ENCODE data around the gene C19orf81.

Gene C19orf81

GRCh38 chr19:50679177-50680125 lies 30.2 kb downstream of the C19orf81 start:
- no peak for DNase-seq (ENCODE audit: low read depth, low spot score)

GRCh38 chr19:50686310-50687032 lies 37.2 kb downstream of the C19orf81 start:
- no peak for DNase-seq (ENCODE audit: low read depth, low spot score)

DNA sequence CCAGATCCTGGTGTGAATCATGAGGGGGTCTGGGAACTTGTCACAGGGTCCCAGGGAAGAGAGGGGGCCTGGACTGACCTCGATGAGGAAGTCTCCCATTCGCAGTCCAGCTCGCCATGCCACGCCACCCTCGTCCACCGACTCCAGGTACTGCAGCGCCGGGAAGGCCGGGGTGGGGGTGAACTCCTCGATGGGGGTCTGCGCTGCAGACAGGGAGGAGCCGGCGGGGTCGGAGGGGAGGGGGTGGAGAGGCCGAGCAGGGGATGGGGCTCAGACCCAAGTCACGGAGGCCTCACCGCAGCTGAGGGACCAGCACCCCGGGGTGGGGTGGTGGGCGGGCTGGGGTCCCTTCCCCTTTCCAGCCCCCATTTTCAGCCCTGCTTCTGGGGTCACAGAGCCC lies 39.5 kb downstream of the C19orf81 start:
- no peak for DNase-seq (ENCODE audit: low read depth, low spot score)

DNA sequence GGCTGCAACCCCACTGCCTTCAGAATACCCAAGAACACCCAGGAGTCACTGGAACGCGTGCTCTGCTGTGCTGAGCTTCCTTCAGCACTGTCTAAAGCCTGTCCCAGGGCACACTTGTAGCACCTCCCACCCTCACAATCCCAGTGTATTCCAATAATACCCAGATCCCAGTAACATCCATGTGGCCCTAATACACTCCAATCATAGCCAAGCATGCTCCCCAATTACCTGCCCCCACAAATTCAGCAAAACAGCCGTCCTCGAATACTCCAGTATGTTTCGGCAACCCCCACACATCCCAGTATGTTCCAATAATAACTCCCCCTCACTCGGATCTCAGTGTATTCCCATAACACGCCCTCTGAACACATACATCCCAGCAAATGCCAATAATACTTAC lies 41.2 kb downstream of the C19orf81 start:
- no peak for DNase-seq (ENCODE audit: low read depth, low spot score)

DNA sequence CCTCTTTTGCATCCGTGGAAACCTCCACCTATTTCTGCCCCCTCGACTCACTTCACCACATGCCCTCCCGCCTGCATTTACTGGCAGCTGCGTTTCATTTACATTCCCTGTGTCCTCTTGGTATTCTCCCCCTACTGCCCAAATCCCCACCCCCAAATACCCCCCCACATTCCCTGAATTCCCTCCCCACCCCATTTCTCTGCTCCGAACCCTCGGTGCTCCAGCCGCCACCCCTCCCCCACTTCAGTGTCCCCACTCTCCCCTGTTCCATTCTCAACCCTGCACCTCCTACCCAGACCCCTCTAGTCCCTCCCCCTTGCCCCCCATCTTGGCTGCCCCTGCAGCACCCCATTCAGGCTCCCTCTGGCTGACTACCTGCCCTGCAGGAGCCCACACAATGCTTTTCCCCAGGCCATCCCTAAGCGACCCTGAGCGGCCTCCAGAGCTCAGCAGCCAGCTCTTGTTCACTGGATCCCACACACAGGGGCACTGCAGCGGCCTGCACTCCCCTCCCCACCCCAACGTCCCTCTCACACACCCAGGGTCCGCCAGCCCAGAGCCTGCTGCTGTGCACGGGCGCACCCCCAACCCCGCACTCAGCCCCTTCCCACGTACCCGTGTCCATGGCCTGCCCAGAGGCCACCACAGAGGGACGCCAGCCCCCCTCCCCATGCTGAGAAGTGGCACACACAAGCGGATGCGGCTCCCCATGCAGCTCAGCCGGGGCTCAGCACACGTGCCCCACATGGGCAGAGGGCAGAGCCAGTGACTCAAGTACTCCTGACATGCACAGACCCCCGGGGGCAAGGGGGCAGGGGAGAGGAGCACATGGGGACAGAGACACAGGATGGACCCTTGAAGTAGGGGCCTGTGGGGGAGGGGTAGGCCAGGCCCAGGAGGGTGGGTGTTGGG lies 44.1 kb downstream of the C19orf81 start:
- DNase-seq (ENCODE audit: low read depth, low spot score) = no peak

DNA sequence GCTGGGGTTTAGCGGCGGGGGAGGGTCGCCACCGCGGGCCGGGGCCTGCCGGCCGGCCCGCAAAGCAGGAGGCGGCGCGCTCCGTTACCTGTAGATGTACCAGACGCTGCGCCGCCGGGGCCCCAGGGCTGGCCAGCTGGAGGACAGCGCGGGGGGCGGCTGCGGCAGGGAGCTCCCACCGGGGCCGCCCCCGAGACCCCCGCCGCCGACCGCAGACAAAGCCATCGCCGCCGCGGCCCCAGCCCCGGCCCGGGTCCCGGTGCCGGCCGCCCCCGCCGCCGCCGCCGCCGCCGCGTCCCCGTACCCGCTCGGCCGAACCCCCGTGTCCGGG lies 45.5 kb downstream of the C19orf81 start:
- DNase-seq (ENCODE audit: low read depth, low spot score) = no peak

DNA sequence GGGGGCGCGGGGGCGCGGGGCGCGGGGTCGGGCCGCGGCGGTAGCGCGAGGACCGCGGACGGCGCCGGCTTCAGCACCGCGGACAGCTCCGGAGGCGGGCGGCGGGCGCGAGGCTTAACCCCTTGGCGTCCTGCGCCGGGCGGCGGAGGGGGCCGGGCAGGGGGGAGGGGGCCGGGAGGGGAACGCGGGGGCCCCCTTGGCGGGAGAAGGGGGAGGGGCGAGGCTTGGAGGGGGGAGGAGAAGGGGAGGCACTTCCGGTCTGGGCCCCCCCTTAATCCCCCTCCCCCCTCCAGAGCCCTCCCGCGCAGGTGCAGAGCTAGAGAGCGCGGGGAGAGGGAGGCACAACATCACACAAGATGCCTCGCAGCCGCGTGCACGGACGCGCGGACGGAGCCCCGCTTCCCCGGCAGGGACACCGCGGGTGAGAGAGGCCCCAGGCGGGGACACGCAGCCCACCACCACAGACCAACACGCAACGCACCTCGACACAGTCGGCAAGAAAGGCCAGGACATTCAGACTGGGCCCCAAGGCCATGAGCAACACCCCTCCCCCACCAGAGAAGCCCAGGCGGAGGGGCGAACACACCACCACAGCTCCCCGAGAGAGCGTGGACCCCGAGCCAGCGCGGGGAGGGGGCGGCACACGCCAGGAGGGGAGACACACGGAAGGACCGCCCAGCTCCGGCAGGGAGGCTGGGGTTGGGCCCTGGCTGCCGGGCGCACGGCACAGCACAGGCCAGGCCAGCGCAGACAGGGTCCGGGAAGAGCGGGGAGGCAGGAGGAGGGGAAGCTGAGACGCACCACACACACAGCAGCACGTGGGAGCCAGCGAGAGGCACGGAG lies 46.2 kb downstream of the C19orf81 start:
- DNase-seq (ENCODE audit: low read depth, low spot score) = no peak

DNA sequence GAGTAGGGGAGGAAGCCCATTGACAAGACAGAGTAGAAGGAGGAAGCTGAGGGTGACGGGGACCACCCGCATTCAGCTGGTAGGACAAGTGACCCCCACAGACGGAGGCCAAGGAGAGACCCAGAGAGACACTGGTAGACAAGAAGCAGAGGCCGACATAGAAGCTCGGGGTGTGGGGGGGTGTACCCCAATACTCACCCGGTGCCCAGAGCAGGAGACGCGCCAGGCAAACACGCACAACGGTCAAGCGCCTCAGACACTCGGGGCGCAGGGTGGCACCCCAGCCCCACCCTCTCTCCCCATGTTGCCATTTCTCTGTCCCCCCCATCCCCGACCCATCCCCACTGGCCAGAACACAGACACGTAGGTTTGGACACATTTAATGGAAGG lies 46.8 kb downstream of the C19orf81 start:
- DNase-seq (ENCODE audit: low read depth, low spot score) = no peak

DNA sequence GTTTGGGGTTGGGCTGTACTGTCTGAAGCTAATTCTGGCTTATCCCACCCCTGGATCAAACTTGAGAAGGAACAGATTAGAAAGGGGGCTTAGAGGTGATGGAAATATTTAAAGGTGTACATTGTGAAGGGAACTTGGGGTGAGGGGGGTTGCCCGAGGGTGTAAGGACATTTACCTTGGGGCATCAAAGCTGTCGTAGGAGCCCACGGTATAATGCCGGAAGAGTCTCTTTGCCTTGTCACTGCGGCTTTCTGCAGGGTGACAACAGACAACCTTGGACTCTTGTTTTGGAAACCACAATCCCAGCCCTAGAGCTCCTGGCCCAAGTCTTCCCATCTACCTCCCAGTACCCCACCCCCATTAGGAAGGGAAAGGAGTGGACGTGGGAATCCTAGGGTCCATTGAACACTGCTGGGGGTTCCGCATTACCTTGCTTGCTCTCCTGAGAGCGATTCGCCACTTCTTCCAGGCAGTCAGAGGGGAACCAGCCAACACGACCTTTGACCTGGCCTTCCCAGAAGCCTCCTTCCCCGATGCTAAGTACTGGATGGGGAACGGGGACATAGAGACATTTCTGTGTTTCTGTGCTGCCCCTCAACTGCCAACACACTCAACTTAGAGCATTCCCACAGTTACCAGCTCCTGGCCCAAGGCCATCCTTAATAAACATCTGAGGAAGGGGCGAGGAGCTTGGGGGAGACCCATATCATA lies 48.3 kb downstream of the C19orf81 start:
- DNase-seq (ENCODE audit: low read depth, low spot score) = no peak

GRCh38 chr19:50701367-50701985 lies 52.2 kb downstream of the C19orf81 start:
- no peak for DNase-seq (ENCODE audit: low read depth, low spot score)

DNA sequence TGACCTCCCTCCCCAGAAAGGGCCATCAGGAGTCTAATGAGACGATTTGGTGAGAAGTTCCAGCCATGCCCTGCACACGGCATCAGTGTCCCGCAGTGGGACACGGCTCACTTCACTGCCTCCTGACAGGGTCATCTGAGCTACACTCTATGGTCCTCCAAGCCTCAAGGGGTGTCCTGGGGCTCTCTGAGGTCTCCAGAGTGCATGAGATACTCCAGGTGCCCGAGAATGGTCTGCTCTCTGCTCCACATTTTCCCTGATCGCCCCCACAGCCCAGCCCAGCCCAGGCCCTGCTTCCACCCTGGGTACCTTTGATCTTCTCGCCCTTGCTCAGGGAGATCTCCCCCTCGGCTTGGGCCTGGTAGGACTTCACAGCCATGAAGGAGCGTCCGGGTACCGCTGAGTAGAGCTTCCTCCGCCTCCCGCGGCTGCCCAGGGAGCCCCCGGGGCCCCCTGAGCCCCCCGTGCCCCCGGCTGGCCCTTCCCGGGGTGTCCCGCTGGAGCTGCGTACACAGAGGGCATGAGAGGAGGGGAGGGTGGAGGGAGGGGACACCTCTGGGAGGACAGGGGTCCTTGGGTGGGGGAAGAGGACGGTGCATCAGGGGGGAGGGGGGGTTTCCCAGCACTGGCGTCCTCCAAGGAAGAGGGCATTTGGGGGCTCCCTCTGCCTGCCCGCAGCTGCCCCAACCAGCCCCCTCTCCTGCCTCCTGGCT lies 53.1 kb downstream of the C19orf81 start:
- no peak for DNase-seq (ENCODE audit: low read depth, low spot score)

DNA sequence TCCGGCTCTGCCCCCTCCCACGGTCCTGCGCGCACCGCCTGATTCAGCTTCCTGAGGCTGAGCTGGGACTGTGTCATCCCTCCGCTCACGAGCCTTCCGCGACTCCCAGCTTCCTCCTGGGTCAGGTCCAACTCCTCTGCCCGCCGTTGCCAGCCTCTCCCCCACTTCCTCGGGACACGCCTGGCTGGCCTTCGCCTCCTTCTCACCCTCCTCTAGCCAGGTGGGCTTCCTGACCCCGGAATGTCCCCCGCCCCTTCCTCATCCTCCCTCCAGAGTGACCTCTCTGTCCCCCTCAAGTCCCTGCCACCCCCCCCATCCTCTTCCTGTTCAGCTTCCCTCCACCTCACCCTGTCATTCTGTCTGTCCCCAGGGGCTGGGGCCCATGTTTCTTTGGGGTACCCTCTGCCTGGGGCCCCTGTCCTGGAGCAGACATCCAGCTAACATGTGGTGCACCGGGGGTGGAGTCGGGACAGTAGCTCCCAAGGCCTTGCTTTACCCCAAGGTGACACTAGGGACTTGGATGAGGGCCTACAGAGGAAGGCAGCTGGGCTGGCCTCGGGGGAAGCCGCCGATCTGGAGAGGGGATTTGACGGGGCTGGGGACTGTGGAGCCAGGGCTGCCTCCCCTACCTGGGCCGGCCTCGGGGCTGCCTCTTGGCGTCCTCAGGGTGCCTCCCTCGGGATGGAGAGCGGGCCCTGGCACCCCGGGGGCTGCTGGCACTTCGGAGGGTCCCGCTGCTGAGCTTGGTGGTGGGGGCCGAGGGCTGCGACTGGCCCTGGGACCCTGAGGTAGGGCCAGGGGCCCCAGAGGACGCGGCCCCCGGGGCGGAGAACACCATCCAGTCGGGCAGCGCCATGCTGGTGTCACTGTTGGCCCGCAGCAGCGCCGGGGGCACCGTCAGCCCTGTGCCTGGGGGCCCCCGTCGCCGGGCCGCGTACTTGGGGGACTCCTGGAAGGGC lies 53.9 kb downstream of the C19orf81 start:
- DNase-seq (ENCODE audit: low read depth, low spot score) = no peak

- DNase-seq (ENCODE audit: low read depth, low spot score) = no peak
Observed at GRCh38 chr19:50703915-50704796, 54.9 kb downstream of the C19orf81 start.

GRCh38 chr19:50705422-50706019 lies 56.3 kb downstream of the C19orf81 start:
- DNase-seq (ENCODE audit: low read depth, low spot score) = no peak

GRCh38 chr19:50706387-50706786 lies 57.1 kb downstream of the C19orf81 start:
- DNase-seq (ENCODE audit: low read depth, low spot score) = no peak

DNA sequence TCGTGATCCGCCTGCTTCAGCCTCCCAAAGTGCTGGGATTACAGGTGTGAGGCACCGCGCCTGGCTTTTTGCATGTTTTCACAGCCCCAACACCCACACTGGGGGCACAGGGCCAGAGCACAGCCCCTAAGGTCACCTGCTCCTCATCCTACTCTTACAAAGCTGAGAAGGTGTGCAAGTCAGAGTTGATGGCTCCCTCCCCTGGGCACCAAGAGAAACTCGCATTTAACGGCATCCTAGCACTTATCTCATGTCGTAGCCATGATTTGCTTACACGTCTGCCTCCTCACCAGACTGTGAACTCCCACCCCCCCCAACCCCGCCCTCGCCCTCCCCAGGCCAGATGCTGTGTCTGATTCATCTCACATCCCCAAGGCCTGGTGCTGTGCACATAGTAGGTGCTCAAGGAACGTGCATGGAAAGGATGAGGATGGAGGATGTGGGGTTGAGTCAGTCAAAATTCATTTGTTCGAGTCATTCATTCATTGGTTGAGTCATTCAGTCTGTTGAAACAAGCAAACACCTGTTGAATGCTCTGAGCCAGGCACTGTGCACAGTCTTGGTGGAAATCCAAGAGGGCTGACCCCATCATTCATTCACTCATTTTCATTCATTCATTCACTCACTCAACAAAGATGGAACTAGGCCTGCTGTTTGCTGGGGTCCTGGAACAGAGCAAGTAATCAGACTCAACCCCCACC lies 59.1 kb downstream of the C19orf81 start:
- no peak for DNase-seq (ENCODE audit: low read depth, low spot score)

Measured in brain pericyte (primary cell).